K562 treated with DMSO at 1 percent for 48 hours (cell line): ENCODE measurements around the gene STPG2. TPM values are rescaled to one million over a fixed set of nuclear protein-coding genes. Genes with fewer than 3 reads are reported as not detected.

ENCODE experiments used
- total RNA-seq: library from RNA; unstranded; fragments of 300-600 nt; gene quantifications from 2 replicates; pipeline ENCODE4 v1.2.3, GENCODE V29; 2022; ENCODE audit warnings: low replicate concordance; ENCODE audit errors: extremely low read depth

STPG2 gene
- not detected in 2 replicates for total RNA-seq

GRCh38 chr4:98143001-98143899, at the start of gene STPG2:
TSS of gene STPG2 (minus strand) at chr4:98143476.

Other genes starting within 250 kb of the STPG2 start
- not detected in 2 replicates for gene RAP1GDS1, start 117.9 kb upstream of the STPG2 start, total RNA-seq